ENCODE data around the gene NFKB2. TPM values are rescaled to one million over a fixed set of nuclear protein-coding genes. Genes with fewer than 3 reads are reported as not detected.

The NFKB2 gene
- total and polyA plus RNA-seq, 2 donors (not counting 1 experiment from before 2014, with no cell fraction given) = 7.6 to 23.3 TPM

DNA sequence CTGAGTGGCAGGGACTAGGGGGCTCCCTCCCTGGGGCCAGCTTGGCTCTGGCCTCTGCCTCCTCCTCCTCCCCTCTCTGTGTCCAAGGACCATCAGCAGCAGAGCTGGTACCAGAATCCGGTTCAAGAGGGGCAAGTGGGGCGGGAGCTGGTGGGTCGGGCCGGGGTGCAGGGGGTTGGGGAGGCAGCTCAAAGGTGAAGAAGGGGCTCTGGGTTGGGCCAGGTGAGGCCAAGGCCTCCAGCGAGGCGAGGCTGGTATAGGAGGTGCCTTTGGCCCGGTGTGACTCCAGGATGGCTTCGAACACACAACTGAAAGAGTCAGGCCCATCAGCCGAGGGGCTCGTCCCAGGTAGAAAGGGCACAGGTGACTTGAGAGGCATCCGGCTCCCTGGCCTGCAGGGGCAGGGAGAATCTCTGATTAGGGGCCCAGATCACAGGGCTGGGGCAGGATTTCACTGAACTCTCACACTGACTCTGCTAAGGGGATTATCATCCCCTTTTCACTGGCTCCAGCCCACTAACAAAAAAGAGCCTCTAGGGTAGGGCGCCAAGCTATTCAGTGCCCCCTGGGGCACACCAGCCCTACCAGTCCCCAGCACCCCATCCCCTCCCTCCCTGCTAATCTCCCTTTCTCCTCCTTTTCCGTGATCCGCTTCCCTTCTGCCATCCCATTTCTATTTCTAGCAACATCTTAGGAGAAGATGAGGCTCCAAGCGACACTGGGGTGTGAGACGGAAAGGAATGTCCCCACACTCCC lies 18.5 kb downstream of the NFKB2 start:
- Histone ChIP-seq H3K4me2 (ENCODE audit: extremely low read depth, insufficient read depth, low read length) (no peak overlapping the region), H3K36me3 (ENCODE audit: control insufficient read depth, insufficient read depth, low read length) (no peaks in the 10 kb centered on the region), H3K9me3 (ENCODE audit: control insufficient read depth, insufficient read depth, low read depth, low read length) (no peaks in the 10 kb centered on the region), H3K79me2 (ENCODE audit: control insufficient read depth, insufficient read depth, low read length) (no peaks in the 10 kb centered on the region), H3K9ac (ENCODE audit: insufficient read depth, low read length) (no peak overlapping the region), H2AFZ (ENCODE audit: low read length) (no peak overlapping the region), H4K20me1 (ENCODE audit: control insufficient read depth, extremely low read depth, insufficient read depth, low read length) (no peaks in the 10 kb centered on the region), H3K4me3 (replicated peaks in 1 of 4; ENCODE audit: control extremely low read depth in 1 of 4, insufficient read depth in 1 of 4, low read depth in 3 of 4, low read length in 4 of 4) (no peak overlapping the region), H3K27me3 (ENCODE audit: control insufficient read depth, insufficient read depth, low read length) (peaks cover 65% of the 10 kb centered on the region), H3K4me1 (ENCODE audit: control insufficient read depth, extremely low read depth, insufficient read depth, low read length) (no peaks in the 10 kb centered on the region), H3K27ac (ENCODE audit: insufficient read depth, low read length) (no peak overlapping the region)
- no peak for DNase-seq (ENCODE audit: low read depth in 2 of 2)
- TF ChIP-seq, protein P1, sequence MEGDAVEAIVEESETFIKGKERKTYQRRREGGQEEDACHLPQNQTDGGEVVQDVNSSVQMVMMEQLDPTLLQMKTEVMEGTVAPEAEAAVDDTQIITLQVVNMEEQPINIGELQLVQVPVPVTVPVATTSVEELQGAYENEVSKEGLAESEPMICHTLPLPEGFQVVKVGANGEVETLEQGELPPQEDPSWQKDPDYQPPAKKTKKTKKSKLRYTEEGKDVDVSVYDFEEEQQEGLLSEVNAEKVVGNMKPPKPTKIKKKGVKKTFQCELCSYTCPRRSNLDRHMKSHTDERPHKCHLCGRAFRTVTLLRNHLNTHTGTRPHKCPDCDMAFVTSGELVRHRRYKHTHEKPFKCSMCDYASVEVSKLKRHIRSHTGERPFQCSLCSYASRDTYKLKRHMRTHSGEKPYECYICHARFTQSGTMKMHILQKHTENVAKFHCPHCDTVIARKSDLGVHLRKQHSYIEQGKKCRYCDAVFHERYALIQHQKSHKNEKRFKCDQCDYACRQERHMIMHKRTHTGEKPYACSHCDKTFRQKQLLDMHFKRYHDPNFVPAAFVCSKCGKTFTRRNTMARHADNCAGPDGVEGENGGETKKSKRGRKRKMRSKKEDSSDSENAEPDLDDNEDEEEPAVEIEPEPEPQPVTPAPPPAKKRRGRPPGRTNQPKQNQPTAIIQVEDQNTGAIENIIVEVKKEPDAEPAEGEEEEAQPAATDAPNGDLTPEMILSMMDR (conservative IDR thresholded peaks at IDR 0.05 in 1 of 2, IDR thresholded peaks at IDR 0.05 in 1 of 2; ENCODE audit: low read depth in 1 of 2, low read length in 2 of 2) = no peak
- no peak for TF ChIP-seq EZH2 (IDR thresholded peaks at IDR 0.05; ENCODE audit: low read length, missing control alignments)

DNA sequence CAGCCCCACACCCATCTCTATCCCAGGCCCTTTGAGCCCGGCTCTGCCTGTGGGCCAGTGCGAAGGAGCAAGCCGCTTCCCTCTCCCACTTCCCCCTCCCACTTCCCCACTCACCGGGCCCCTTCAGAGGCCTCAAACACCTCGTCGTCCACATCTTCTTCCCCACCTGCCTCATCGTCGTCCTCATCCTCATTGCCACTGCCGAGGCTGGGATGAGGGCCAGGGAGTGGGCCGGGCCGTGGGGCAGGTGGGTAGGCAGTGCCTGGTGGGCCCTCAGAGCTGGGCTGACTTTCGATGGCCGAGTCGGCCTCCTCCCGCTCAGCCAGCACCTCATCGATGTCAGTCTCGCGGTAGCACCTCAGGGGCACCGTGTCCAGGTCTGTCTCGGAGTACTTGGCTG lies 19.2 kb downstream of the NFKB2 start:
- TF ChIP-seq, protein P1 (conservative IDR thresholded peaks at IDR 0.05 in 1 of 2, IDR thresholded peaks at IDR 0.05 in 1 of 2; ENCODE audit: low read depth in 1 of 2, low read length in 2 of 2) = no peak
- no peak for TF ChIP-seq EZH2 (IDR thresholded peaks at IDR 0.05; ENCODE audit: low read length, missing control alignments)
- H3K4me2 ChIP-seq (ENCODE audit: extremely low read depth, insufficient read depth, low read length) = no peak overlapping the region
- H3K79me2 ChIP-seq (ENCODE audit: control insufficient read depth, insufficient read depth, low read length) = no peaks in the 10 kb centered on the region
- peaks cover 63% of the 10 kb centered on the region for H3K27me3 ChIP-seq (ENCODE audit: control insufficient read depth, insufficient read depth, low read length)
- H3K9me3 ChIP-seq (ENCODE audit: control insufficient read depth, insufficient read depth, low read depth, low read length) = no peaks in the 10 kb centered on the region
- no peak for DNase-seq (ENCODE audit: low read depth in 2 of 2)
- H3K36me3 ChIP-seq (ENCODE audit: control insufficient read depth, insufficient read depth, low read length) = no peaks in the 10 kb centered on the region
- H3K9ac ChIP-seq (ENCODE audit: insufficient read depth, low read length) = no peak overlapping the region
- no peak overlapping the region for H3K4me3 ChIP-seq (replicated peaks in 1 of 4; ENCODE audit: control extremely low read depth in 1 of 4, insufficient read depth in 1 of 4, low read depth in 3 of 4, low read length in 4 of 4)
- H3K27ac ChIP-seq (ENCODE audit: insufficient read depth, low read length) = no peak overlapping the region
- H3K4me1 ChIP-seq (ENCODE audit: control insufficient read depth, extremely low read depth, insufficient read depth, low read length) = peaks cover 2% of the 10 kb centered on the region
- no peak overlapping the region for H2AFZ ChIP-seq (ENCODE audit: low read length)
- H4K20me1 ChIP-seq (ENCODE audit: control insufficient read depth, extremely low read depth, insufficient read depth, low read length) = no peaks in the 10 kb centered on the region

DNA sequence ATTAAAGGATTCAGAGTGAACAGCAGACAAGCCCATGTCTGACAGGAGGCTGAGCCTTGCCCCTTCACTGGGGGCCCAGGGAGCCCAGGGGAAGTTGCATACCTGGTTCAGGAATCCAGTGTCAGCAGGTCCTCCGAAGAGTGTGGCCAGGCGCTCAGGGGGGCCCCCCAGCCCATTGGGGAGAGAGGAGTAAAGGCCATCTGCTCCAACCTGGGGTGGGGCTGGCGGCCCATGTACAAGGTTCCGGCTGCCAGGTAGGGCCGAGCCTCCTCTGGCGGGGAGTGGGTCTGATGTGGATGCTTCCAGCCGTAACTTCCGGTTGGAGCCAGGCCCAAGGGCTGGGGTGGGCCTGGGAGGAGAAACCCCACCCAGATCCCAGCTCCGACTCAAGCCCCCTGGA lies 20.8 kb downstream of the NFKB2 start:
- TF ChIP-seq, protein P1 (conservative IDR thresholded peaks at IDR 0.05 in 1 of 2, IDR thresholded peaks at IDR 0.05 in 1 of 2; ENCODE audit: low read depth in 1 of 2, low read length in 2 of 2) = no peak
- no peak for TF ChIP-seq EZH2 (IDR thresholded peaks at IDR 0.05; ENCODE audit: low read length, missing control alignments)
- Histone ChIP-seq H3K27me3 (ENCODE audit: control insufficient read depth, insufficient read depth, low read length) (peaks cover 48% of the 10 kb centered on the region), H4K20me1 (ENCODE audit: control insufficient read depth, extremely low read depth, insufficient read depth, low read length) (no peaks in the 10 kb centered on the region), H3K27ac (ENCODE audit: insufficient read depth, low read length) (no peak overlapping the region), H3K4me1 (ENCODE audit: control insufficient read depth, extremely low read depth, insufficient read depth, low read length) (peaks cover 10% of the 10 kb centered on the region), H3K9me3 (ENCODE audit: control insufficient read depth, insufficient read depth, low read depth, low read length) (no peaks in the 10 kb centered on the region), H3K9ac (ENCODE audit: insufficient read depth, low read length) (no peak overlapping the region), H3K4me2 (ENCODE audit: extremely low read depth, insufficient read depth, low read length) (no peak overlapping the region), H3K4me3 (replicated peaks in 1 of 4; ENCODE audit: control extremely low read depth in 1 of 4, insufficient read depth in 1 of 4, low read depth in 3 of 4, low read length in 4 of 4) (no peak overlapping the region), H2AFZ (ENCODE audit: low read length) (no peak overlapping the region), H3K36me3 (ENCODE audit: control insufficient read depth, insufficient read depth, low read length) (no peaks in the 10 kb centered on the region), H3K79me2 (ENCODE audit: control insufficient read depth, insufficient read depth, low read length) (no peaks in the 10 kb centered on the region)
- DNase-seq (ENCODE audit: low read depth in 2 of 2) = no peak

Data from fibroblast of lung (primary cell).